GM23338 (cell line): ENCODE data around the gene SPATA31D4. TPM values are rescaled to one million over a fixed set of nuclear protein-coding genes. Genes with fewer than 3 reads are reported as not detected.

ENCODE experiments used
- ATAC-seq: fragments of 200-7000 bp; cut with Tn5 transposase; 3 replicates; pipeline ENCODE4 v1.9.1; 2020
- DNase-seq: peaks from one replicate; pipeline ENCODE4 v3.0.0-alpha.2; 2015; ENCODE audit warnings: low spot score
- H2AFZ ChIP-seq: fragments of 200-600 bp; sonication (generic); 2 replicates; pipeline ENCODE4 v1.8.0; 2016; ENCODE audit warnings: antibody characterized with exemption, mild to moderate bottlenecking, moderate library complexity
- H3F3A ChIP-seq: fragments of 200-600 bp; sonication (generic); replicated peaks from 2 replicates; pipeline ENCODE4 v1.8.0; 2017; ENCODE audit warnings: antibody characterized with exemption, mixed run types, low read depth
- H3K27ac ChIP-seq: fragments of 200-600 bp; sonication (generic); 2 replicates; pipeline ENCODE4 v1.6.1; 2016; ENCODE audit warnings: low read depth
- H3K27me3 ChIP-seq: fragments of 200-600 bp; sonication (generic); 2 replicates; pipeline ENCODE4 v1.8.0; 2016; ENCODE audit warnings: mild to moderate bottlenecking, mixed run types, moderate library complexity; ENCODE audit not compliant: insufficient read depth
- H3K36me3 ChIP-seq: fragments of 200-600 bp; sonication (generic); 2 replicates; pipeline ENCODE4 v1.8.0; 2016; ENCODE audit warnings: mild to moderate bottlenecking; ENCODE audit not compliant: insufficient read depth
- H3K4me1 ChIP-seq: fragments of 200-600 bp; sonication (generic); 2 replicates; pipeline ENCODE4 v1.8.0; 2016; ENCODE audit warnings: mild to moderate bottlenecking, moderate library complexity; ENCODE audit not compliant: insufficient read depth
- H3K4me2 ChIP-seq: fragments of 200-600 bp; sonication (generic); 2 replicates; pipeline ENCODE4 v1.7.1; 2017; ENCODE audit warnings: mixed run types
- H3K4me3 ChIP-seq: fragments of 200-600 bp; sonication (generic); 2 replicates; pipeline ENCODE4 v1.6.1; 2016; ENCODE audit warnings: mixed run types
- H3K79me2 ChIP-seq: fragments of 200-600 bp; sonication (generic); replicated peaks from 2 replicates; pipeline ENCODE4 v1.8.0; 2017; ENCODE audit warnings: mild to moderate bottlenecking; ENCODE audit not compliant: insufficient read depth
- H3K9me2 ChIP-seq: fragments of 200-600 bp; sonication (generic); 2 replicates; pipeline ENCODE4 v1.8.0; 2017; ENCODE audit not compliant: insufficient read depth
- H4K20me1 ChIP-seq: fragments of 200-600 bp; sonication (generic); replicated peaks from 2 replicates; pipeline ENCODE4 v1.8.0; 2017; ENCODE audit warnings: mild to moderate bottlenecking; ENCODE audit not compliant: insufficient read depth
- H3K27ac Mint-ChIP-seq: 2 replicates; pipeline ENCODE4 v1.8.0; 2020; ENCODE audit warnings: inconsistent platforms, mild to moderate bottlenecking, moderate library complexity, mixed read lengths
- H3K27me3 Mint-ChIP-seq: 3 replicates; pipeline ENCODE4 v1.8.0; 2022; ENCODE audit warnings: low read depth, mild to moderate bottlenecking, moderate library complexity, mixed read lengths, inconsistent platforms; ENCODE audit not compliant: insufficient read depth, poor library complexity
- H3K36me3 Mint-ChIP-seq: 3 replicates; pipeline ENCODE4 v1.8.0; 2021; ENCODE audit warnings: low read depth, mild to moderate bottlenecking, inconsistent platforms, moderate library complexity, mixed read lengths
- H3K4me1 Mint-ChIP-seq: 3 replicates; pipeline ENCODE4 v1.8.0; 2020; ENCODE audit warnings: mild to moderate bottlenecking, inconsistent platforms, mixed read lengths
- H3K4me3 Mint-ChIP-seq: 3 replicates; pipeline ENCODE4 v1.8.0; 2021; ENCODE audit warnings: moderate library complexity, mild to moderate bottlenecking, inconsistent platforms, mixed read lengths
- H3K9me3 Mint-ChIP-seq: 3 replicates; pipeline ENCODE4 v1.8.0; 2020; ENCODE audit warnings: moderate library complexity, mild to moderate bottlenecking, inconsistent platforms, mixed read lengths
- CREB1 ChIP-seq: fragments of 250-450 bp; sonication (Bioruptor Pico); IDR thresholded peaks from 2 replicates; pipeline ENCODE4 v1.5.0; 2020; ENCODE audit warnings: low read depth, mild to moderate bottlenecking, moderate library complexity
- CTCF ChIP-seq, 2 experiments: fragments of 200-600 bp in 1 of 2; sonication (generic) in 1 of 2; conservative IDR thresholded peaks; 2 replicates each; pipeline versions ENCODE4 v1.5.1 to v1.6.1; 2016 to 2017; ENCODE audit warnings: antibody characterized with exemption in 2 of 2, low read depth in 2 of 2, mild to moderate bottlenecking in 2 of 2, moderate library complexity in 1 of 2
- EZH2 ChIP-seq: fragments of 200-600 bp; sonication (generic); IDR thresholded peaks from one replicate; pipeline ENCODE4 v1.8.0; 2017; ENCODE audit warnings: antibody characterized with exemption, mild to moderate bottlenecking, low read depth; ENCODE audit not compliant: unreplicated experiment
- ZNF114 ChIP-seq: fragments of 250-450 bp; sonication (Bioruptor Pico); IDR thresholded peaks from 2 replicates; pipeline ENCODE4 v1.5.0; 2020; ENCODE audit warnings: mild to moderate bottlenecking, moderate library complexity
- polyA plus RNA-seq: library from polyadenylated mRNA; unstranded; fragments of >200 nt; fragmentation: Nextera tagmentation; extraction: Ambion mirVana; gene quantifications from 2 replicates; pipeline ENCODE4 v1.2.1, GENCODE V29; 2016
- total RNA-seq: library from RNA; depleted of rRNA; stranded (reverse); fragments of >200 nt; shearing (Covaris generic); gene quantifications from 2 replicates; pipeline ENCODE4 v1.2.3, GENCODE V29; 2014
- TF ChIP-seq, protein P1 (sequence below): IDR thresholded peaks from 2 replicates; pipeline ENCODE4 v1.6.1; 2016; ENCODE audit warnings: antibody characterized with exemption
- TF ChIP-seq, protein P2 (sequence below): IDR thresholded peaks from one replicate; pipeline ENCODE4 v1.6.1; 2018; ENCODE audit warnings: antibody characterized with exemption; ENCODE audit not compliant: unreplicated experiment

The SPATA31D4 gene
- total and polyA plus RNA-seq, 2 experiments from 2014 or later = not detected

- Histone ChIP-seq H3K9me2 (0 out of 2 replicates have a peak, but pooled peaks cover 3% of the 10 kb centered on the region), H3K27ac (no peak overlapping the region), H3K79me2 (no peaks in the 10 kb centered on the region), H3K27me3 (no peaks in the 10 kb centered on the region), H3F3A (no peaks in the 10 kb centered on the region), H3K4me2 (no peak overlapping the region), H3K4me3 (no peak overlapping the region), H3K36me3 (no peaks in the 10 kb centered on the region), H3K4me1 (no peaks in the 10 kb centered on the region), H4K20me1 (no peaks in the 10 kb centered on the region), H2AFZ (peak overlapping the region; percentile 52; the same call in 1 of the 2 replicates)
- no peaks in the 10 kb centered on the region for H3K36me3 Mint-ChIP-seq
- H3K27me3 Mint-ChIP-seq = no peaks in the 10 kb centered on the region
- peak; percentile 30 for DNase-seq
- TF ChIP-seq CTCF (conservative IDR thresholded peaks at IDR 0.05; ENCODE audit: low read depth in 2 of 2) = peak; percentile 16 to 47; a peak in 2 of 4 replicates
- TF ChIP-seq, protein P1, sequence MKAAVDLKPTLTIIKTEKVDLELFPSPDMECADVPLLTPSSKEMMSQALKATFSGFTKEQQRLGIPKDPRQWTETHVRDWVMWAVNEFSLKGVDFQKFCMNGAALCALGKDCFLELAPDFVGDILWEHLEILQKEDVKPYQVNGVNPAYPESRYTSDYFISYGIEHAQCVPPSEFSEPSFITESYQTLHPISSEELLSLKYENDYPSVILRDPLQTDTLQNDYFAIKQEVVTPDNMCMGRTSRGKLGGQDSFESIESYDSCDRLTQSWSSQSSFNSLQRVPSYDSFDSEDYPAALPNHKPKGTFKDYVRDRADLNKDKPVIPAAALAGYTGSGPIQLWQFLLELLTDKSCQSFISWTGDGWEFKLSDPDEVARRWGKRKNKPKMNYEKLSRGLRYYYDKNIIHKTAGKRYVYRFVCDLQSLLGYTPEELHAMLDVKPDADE = no peak
- no peak overlapping the region for H3K27ac Mint-ChIP-seq
- H3K4me3 Mint-ChIP-seq = no peak overlapping the region
- 0 out of 3 replicates have a peak, but pooled peaks have one; percentile 28 for ATAC-seq
- H3K4me1 Mint-ChIP-seq = no peaks in the 10 kb centered on the region
- no peaks in the 10 kb centered on the region; the same call in 1 of the 3 replicates for H3K9me3 Mint-ChIP-seq
Measured at GRCh38 chr9:81976351-81976750, 48.1 kb downstream of the SPATA31D4 start.

- no peak overlapping the region for H3K4me3 ChIP-seq
- H2AFZ ChIP-seq = no peak overlapping the region
- no peaks in the 10 kb centered on the region; the same call in 2 of the 3 replicates for H3K9me3 Mint-ChIP-seq
- H3F3A ChIP-seq = no peaks in the 10 kb centered on the region
- no peak overlapping the region for H3K27ac Mint-ChIP-seq
- no peaks in the 10 kb centered on the region for H3K27me3 Mint-ChIP-seq
- H3K4me1 ChIP-seq = no peaks in the 10 kb centered on the region
- no peaks in the 10 kb centered on the region for H4K20me1 ChIP-seq
- H3K36me3 Mint-ChIP-seq = no peaks in the 10 kb centered on the region
- H3K4me1 Mint-ChIP-seq = no peaks in the 10 kb centered on the region
- no peak for DNase-seq
- no peak for TF ChIP-seq CREB1 (CRISPR knock-in tag)
- TF ChIP-seq ZNF114 (CRISPR knock-in tag) = no peak
- TF ChIP-seq, protein P2, sequence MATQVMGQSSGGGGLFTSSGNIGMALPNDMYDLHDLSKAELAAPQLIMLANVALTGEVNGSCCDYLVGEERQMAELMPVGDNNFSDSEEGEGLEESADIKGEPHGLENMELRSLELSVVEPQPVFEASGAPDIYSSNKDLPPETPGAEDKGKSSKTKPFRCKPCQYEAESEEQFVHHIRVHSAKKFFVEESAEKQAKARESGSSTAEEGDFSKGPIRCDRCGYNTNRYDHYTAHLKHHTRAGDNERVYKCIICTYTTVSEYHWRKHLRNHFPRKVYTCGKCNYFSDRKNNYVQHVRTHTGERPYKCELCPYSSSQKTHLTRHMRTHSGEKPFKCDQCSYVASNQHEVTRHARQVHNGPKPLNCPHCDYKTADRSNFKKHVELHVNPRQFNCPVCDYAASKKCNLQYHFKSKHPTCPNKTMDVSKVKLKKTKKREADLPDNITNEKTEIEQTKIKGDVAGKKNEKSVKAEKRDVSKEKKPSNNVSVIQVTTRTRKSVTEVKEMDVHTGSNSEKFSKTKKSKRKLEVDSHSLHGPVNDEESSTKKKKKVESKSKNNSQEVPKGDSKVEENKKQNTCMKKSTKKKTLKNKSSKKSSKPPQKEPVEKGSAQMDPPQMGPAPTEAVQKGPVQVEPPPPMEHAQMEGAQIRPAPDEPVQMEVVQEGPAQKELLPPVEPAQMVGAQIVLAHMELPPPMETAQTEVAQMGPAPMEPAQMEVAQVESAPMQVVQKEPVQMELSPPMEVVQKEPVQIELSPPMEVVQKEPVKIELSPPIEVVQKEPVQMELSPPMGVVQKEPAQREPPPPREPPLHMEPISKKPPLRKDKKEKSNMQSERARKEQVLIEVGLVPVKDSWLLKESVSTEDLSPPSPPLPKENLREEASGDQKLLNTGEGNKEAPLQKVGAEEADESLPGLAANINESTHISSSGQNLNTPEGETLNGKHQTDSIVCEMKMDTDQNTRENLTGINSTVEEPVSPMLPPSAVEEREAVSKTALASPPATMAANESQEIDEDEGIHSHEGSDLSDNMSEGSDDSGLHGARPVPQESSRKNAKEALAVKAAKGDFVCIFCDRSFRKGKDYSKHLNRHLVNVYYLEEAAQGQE = no peak
- no peak for TF ChIP-seq EZH2
- no peaks in the 10 kb centered on the region for H3K27me3 ChIP-seq
- no peak overlapping the region for H3K27ac ChIP-seq
- ATAC-seq = no peak
- H3K4me3 Mint-ChIP-seq = no peak overlapping the region
- no peak overlapping the region for H3K4me2 ChIP-seq
- H3K9me2 ChIP-seq = no peaks in the 10 kb centered on the region
- H3K79me2 ChIP-seq = no peaks in the 10 kb centered on the region
- H3K36me3 ChIP-seq = no peaks in the 10 kb centered on the region
Measured at GRCh38 chr9:81979196-81979595, 51.0 kb downstream of the SPATA31D4 start.
